Thymus (tissue), 11 donors: Measurements from ENCODE around the gene ADPRHL1. TPM values are rescaled to one million over a fixed set of nuclear protein-coding genes. Genes with fewer than 3 reads are reported as not detected.
A peak's percentile ranks its signal among the peaks of the same experiment; 100 is the strongest.
"Not testable (repeated sequence)": the region's sequence is repeated elsewhere in the genome, so short reads cannot be mapped to it uniquely, and the experiment has no call there.

Experiments
- DNase-seq, 9 donors: peaks; one replicate each; pipeline ENCODE4 v3.0.0-alpha.2; 2013; ENCODE audit warnings: low spot score in 9 of 9, low read depth in 6 of 9, missing footprints in 1 of 9
- H3K27ac ChIP-seq, 2 donors: one replicate each; pipeline ENCODE4 v1.5.1; 2013; ENCODE audit warnings: control low read depth in 1 of 2, low read depth in 1 of 2, low read length in 1 of 2, mild to moderate bottlenecking in 1 of 2, moderate library complexity in 1 of 2
- H3K27me3 ChIP-seq, 2 donors: one replicate each; pipeline ENCODE4 v1.5.1; 2013; ENCODE audit warnings: low read length in 1 of 2; ENCODE audit not compliant: control insufficient read depth in 2 of 2, insufficient read depth in 1 of 2
- H3K36me3 ChIP-seq, 2 donors: one replicate each; pipeline ENCODE4 v1.5.1; 2013; ENCODE audit warnings: low read length in 1 of 2, mild to moderate bottlenecking in 1 of 2, moderate library complexity in 1 of 2; ENCODE audit not compliant: control insufficient read depth in 2 of 2, insufficient read depth in 2 of 2
- H3K4me1 ChIP-seq, 2 donors: one replicate each; pipeline ENCODE4 v1.5.1; 2013; ENCODE audit warnings: low read length in 2 of 2; ENCODE audit not compliant: control insufficient read depth in 2 of 2, insufficient read depth in 2 of 2
- H3K4me3 ChIP-seq, 2 donors: one replicate each; pipeline ENCODE4 v1.5.1; 2013; ENCODE audit warnings: low read length in 2 of 2, control low read depth in 1 of 2, mild to moderate bottlenecking in 1 of 2
- H3K9me3 ChIP-seq, 2 donors: one replicate each; pipeline ENCODE4 v1.5.1; 2013; ENCODE audit warnings: low read length in 1 of 2, mild to moderate bottlenecking in 1 of 2; ENCODE audit not compliant: control insufficient read depth in 2 of 2, insufficient read depth in 1 of 2
- WGBS: extraction: QIAGEN DNeasy Blood & Tissue Kit; methylation state at CpG from one replicate; pipeline ENCODE4 v1.1.7; 2013; 5-methylcytosine and 5-hydroxymethylcytosine counted together
- polyA plus RNA-seq: library from polyadenylated mRNA; stranded (reverse); fragments of 200-250 nt; gene quantifications from one replicate; pipeline ENCODE4 v1.2.3, GENCODE V29; 2013
- total RNA-seq: library from RNA; stranded (reverse); fragments of 120-200 nt; gene quantifications from one replicate; pipeline ENCODE4 v1.2.4, GENCODE V29; 2013
- donor health status: healthy.

Gene ADPRHL1
- total and polyA plus RNA-seq, 2 donors, result 1.2 to 1.6 TPM

DNA sequence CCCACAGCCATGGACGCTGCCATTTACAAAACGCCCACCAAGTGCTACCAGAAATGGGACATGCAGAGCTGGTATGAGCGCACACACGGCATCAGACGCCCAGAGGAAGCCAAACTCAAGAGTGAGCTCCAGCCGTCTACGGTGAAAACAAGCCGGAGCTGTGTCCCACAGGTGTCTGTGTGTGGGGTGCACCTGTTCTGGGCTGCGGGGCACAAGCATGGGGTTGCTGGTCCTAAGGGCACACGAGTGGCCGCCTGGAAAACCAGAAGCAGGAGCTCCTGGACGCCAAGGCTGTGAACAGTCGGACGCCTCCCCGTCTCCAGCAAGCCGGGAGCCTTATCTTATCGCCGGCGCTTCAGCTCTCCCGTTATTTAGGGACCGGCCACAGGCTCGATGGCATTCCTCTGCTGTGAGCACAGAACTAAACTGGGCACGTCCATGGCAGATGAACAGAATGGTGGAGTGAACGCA is 1.3 kb downstream of the ADPRHL1 start:
- no peak for DNase-seq
- H3K36me3 ChIP-seq, result peaks cover 28 to 34% of the 10 kb centered on the region in 2 donors
- H3K4me1 ChIP-seq, result peaks cover 6 to 34% of the 10 kb centered on the region in 2 donors
- no peak overlapping the region for H3K27ac ChIP-seq
- no peak overlapping the region for H3K4me3 ChIP-seq
- WGBS, result 98% methylated on average over 24 of the region's 24 CpGs
- H3K27me3 ChIP-seq, result no peaks in the 10 kb centered on the region
- no peaks in the 10 kb centered on the region for H3K9me3 ChIP-seq

DNA sequence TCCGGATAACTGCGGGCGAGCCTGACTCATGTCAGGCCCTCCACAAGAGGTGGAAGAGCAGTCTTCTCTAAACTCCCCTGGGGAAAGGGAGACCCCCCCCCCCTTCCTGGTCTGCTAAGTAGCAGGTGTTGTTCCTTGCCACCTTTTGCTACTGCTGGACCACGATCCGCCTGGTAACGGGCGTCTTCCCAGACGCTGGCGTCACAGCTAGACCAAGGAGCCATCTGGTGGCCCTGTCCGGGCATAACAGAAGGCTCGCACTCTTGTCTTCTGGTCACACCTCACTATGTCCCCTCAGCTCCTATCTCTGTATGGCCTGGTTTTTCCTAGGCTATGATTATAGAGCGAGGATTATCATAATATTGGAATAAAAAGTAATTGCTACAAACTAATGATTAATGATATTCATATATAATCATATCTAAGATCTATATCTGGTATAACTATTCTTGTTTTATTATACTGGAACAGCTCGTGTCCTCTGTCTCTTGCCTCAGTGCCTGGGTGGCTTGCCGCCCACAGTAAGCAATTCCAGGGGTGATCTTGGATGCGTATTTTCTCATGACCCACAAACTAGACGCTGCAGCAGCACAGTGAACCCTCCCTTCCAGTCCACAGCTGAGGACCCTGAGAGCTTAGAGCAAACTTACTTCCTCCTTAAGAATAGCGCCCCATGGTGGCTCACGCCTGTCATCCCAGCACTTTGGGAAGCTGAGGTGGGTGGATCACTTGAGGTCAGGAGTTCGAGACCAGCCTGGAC is 2.2 kb downstream of the ADPRHL1 start:
- WGBS, result 91% methylated on average over 18 of the region's 19 CpGs
- H3K4me3 ChIP-seq, H3K27me3 ChIP-seq, H3K27ac ChIP-seq, DNase-seq, H3K9me3 ChIP-seq: not testable (repeated sequence)
- Histone ChIP-seq H3K36me3 (peaks cover 21 to 27% of the 10 kb centered on the region in 2 donors), H3K4me1 (peaks cover 14 to 43% of the 10 kb centered on the region in 2 donors)

DNA sequence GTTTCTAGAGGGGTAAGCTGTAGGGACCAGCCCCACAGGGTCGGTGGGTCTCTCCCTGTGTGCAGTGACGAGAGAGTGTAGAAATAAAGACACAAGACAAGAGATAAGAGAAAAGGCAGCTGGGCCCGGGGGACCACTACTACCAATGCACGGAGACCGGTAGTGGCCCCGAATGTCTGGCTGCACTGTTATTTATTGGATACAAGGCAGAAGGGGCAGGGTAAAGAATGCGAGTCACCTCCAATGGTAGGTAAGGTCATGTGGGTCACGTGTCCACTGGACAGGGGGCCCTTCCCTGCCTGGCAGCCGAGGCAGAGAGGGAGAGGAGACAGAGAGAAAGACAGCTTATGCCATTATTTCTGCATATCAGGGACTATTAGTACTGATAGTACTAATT is 2.9 kb downstream of the ADPRHL1 start:
- 97% methylated on average over 9 of the region's 9 CpGs for WGBS
- not testable (repeated sequence) for H3K27me3 ChIP-seq, H3K9me3 ChIP-seq, DNase-seq, H3K4me3 ChIP-seq
- Histone ChIP-seq H3K27ac (peak overlapping the region in 1 of 2 donors; percentile 80), H3K4me1 (peaks cover 19 to 50% of the 10 kb centered on the region in 2 donors), H3K36me3 (peaks cover 18 to 22% of the 10 kb centered on the region in 2 donors)

DNA sequence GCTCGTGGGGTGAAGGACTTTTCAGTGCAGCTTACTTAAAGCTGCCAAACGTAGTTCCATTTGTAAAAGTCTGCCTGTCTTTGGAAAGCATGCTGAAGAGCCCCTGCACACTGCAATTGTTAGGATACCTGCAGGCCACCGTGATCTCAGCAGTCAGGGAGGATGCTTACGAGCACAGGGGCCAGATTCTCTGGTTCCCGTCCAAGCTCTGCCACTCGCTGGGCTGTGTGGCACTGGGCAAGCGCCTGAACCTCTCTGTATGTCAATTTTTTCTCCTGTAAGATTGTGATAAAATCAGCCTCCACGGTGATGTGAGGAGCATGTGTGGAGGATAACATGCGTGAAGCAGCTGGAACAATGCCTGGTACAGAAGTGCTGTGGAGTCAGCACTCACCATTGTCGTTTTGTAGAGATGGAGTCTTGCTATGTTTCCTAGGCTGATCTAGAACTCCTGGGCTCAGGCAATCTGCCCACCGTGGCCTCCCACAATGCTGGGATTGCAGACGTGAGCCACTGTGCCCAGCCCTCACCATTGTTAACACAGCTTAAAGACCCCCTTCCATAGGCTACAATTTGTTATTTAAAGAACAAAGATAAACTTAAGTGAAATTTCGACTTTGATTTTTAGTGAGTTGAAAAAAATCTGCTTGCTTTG is 3.5 kb downstream of the ADPRHL1 start:
- Histone ChIP-seq H3K36me3 (peaks cover 13 to 17% of the 10 kb centered on the region in 2 donors), H3K27me3 (no peaks in the 10 kb centered on the region), H3K4me3 (no peak overlapping the region), H3K9me3 (no peaks in the 10 kb centered on the region), H3K27ac (peak overlapping the region in 1 of 2 donors; percentile 80), H3K4me1 (peaks cover 24 to 55% of the 10 kb centered on the region in 2 donors)
- no peak for DNase-seq
- 95% methylated on average over 13 of the region's 13 CpGs for WGBS

DNA sequence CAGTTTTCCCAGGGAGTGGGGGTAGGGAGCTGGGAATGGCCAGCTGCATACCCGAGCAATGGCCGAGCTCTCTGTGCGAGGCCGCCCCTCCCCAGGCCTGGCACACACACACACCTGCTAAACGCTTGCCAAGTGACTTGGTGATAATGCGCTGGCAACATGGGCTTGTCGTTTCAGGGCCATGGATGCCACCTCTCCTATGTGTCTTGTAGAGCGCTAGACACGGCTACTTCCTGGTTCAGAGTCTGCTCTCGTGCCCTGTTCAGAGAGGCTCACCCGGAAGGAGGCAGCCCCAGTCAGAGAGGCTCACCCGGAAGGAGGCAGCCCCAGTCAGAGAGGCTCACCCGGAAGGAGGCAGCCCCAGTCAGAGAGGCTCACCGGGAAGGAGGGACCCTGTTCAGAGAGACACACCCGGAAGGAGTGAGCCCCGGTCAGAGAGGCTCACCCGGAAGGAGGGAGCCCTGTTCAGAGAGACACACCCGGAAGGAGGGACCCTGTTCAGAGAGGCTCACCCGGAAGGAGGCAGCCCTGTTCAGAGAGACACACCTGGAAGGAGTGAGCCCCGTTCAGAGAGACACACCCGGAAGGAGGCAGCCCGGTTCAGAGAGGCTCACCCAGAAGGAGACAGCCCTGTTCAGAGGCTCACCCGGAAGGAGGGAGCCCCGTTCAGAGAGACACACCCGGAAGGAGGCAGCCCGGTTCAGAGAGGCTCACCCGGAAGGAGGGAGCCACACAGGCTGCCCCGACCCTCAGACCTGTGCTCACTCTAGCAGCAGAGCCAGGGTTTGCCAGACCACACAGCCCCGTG is 4.2 kb downstream of the ADPRHL1 start:
- 93% methylated on average over 29 of the region's 29 CpGs for WGBS
- peaks cover 24 to 63% of the 10 kb centered on the region in 2 donors for H3K4me1 ChIP-seq
- no peak overlapping the region for H3K4me3 ChIP-seq
- peak overlapping the region in 1 of 2 donors; percentile 80 for H3K27ac ChIP-seq
- DNase-seq, result peak in 4 of 9 donors; percentile 41 to 65 (median 49)
- peaks cover 8 to 12% of the 10 kb centered on the region in 2 donors for H3K36me3 ChIP-seq
- H3K9me3 ChIP-seq, result peaks cover 0 to 2% of the 10 kb centered on the region in 2 donors
- no peaks in the 10 kb centered on the region for H3K27me3 ChIP-seq

DNA sequence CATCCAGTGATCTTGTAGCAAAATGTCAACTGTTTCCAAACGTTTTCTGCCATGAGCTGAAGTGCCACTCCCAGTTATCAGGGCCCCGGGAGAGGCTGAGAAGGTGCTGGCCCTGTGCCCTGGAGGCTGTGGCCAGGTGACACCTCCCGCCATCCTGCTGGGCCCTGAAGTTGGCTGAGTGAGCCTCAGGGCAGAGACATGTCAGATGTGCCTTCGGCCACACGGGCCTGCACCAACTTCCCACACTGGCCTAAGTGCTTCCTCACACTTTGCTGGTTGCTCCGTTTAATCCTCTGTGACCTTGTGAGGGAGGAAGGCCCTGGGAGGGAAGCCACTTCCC is 4.8 kb downstream of the ADPRHL1 start:
- Histone ChIP-seq H3K4me3 (no peak overlapping the region), H3K4me1 (peaks cover 24 to 65% of the 10 kb centered on the region in 2 donors), H3K9me3 (peaks cover 0 to 3% of the 10 kb centered on the region in 2 donors), H3K27me3 (no peaks in the 10 kb centered on the region), H3K36me3 (peaks cover 5 to 7% of the 10 kb centered on the region in 2 donors), H3K27ac (peak overlapping the region in 1 of 2 donors; percentile 80)
- DNase-seq, result no peak
- 84% methylated on average over 6 of the region's 6 CpGs for WGBS

DNA sequence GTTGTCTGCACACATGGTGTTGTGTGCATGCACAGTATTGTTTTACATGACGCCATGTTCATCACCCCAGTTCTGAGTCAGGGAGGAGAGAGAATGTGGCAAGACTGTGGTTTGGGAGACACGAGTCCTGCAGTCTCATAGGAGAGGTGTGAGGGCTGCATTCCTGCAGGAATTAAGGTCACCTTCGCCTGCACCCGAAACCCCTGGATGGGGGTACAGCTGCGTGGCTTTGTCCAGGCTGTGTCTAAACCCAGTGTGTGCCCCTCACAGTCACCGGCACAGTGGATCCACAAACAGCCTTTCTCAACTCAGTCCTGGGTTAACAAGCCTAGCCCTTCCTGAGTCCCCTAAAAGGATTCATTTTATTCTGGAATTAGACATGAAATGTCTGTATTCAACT is 5.7 kb downstream of the ADPRHL1 start:
- WGBS, result 99% methylated on average over 6 of the region's 6 CpGs
- Histone ChIP-seq H3K27me3 (no peaks in the 10 kb centered on the region), H3K4me3 (no peak overlapping the region), H3K4me1 (peaks cover 24 to 65% of the 10 kb centered on the region in 2 donors), H3K9me3 (peaks cover 0 to 6% of the 10 kb centered on the region in 2 donors), H3K36me3 (peaks cover 3% of the 10 kb centered on the region in 2 donors), H3K27ac (no peak overlapping the region)
- no peak for DNase-seq

DNA sequence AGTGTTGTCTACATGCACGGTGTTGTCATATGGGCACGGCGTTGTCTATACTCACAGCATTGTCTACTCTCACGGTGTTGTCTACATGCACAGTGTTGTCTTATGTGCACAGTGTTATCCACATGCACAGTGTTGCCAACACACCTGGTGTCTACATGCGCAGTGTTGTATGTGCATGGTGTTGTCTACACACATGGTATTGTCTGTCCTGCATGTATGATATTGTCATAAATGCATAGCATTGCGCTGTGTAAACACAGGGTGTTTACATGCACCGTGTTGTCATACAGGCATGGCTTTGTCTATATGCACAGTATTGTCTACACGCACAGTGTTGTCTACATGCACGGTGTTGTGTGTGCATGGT is 6.8 kb downstream of the ADPRHL1 start:
- peak in 1 of 9 donors; percentile 34 for DNase-seq
- Histone ChIP-seq H3K27me3 (no peaks in the 10 kb centered on the region), H3K27ac (peak overlapping the region in 1 of 2 donors; percentile 99), H3K4me1 (peaks cover 24 to 65% of the 10 kb centered on the region in 2 donors), H3K4me3 (peak overlapping the region in 1 of 2 donors; percentile 12), H3K36me3 (peaks cover 0 to 3% of the 10 kb centered on the region in 2 donors), H3K9me3 (peaks cover 3 to 17% of the 10 kb centered on the region in 2 donors)
- 91% methylated on average over 9 of the region's 9 CpGs for WGBS
